HL-60 (cell line): ENCODE data around the gene REEP3.

Experiments used
- DNase-seq, 2 experiments: peaks; one replicate each; pipeline ENCODE4 v3.0.0-alpha.2; 2010 to 2020; ENCODE audit warnings: low read depth in 1 of 2, low spot score in 1 of 2
- H3K27ac ChIP-seq: fragments of 250-450 bp; sonication (Bioruptor Pico); replicated peaks from 2 replicates; pipeline ENCODE4 v1.5.1; 2020; ENCODE audit warnings: mild to moderate bottlenecking, moderate library complexity
- H3K27me3 ChIP-seq: fragments of 250-450 bp; sonication (Bioruptor Pico); 2 replicates; pipeline ENCODE4 v1.5.1; 2021; ENCODE audit warnings: mild to moderate bottlenecking, moderate library complexity; ENCODE audit not compliant: insufficient read depth, poor library complexity, severe bottlenecking
- H3K4me3 ChIP-seq: replicated peaks from 2 replicates; pipeline ENCODE4 v1.5.1; 2011; ENCODE audit warnings: mild to moderate bottlenecking, control low read depth, low read length; ENCODE audit not compliant: insufficient read depth
- GABPA ChIP-seq: IDR thresholded peaks from 2 replicates; pipeline ENCODE4 v1.6.1; 2012; ENCODE audit warnings: low read depth
- POLR2AphosphoS5 ChIP-seq: IDR thresholded peaks from 2 replicates; pipeline ENCODE4 v1.6.1; 2012; ENCODE audit warnings: low read depth
- SPI1 ChIP-seq: IDR thresholded peaks from 2 replicates; pipeline ENCODE4 v1.6.1; 2012; ENCODE audit warnings: low read depth, mild to moderate bottlenecking, borderline replicate concordance
- TF ChIP-seq, protein P1 (sequence below): IDR thresholded peaks from one replicate; pipeline ENCODE4 v1.5.1; 2011; ENCODE audit warnings: low read length, control low read depth, inconsistent platforms; ENCODE audit not compliant: insufficient read depth
- TF ChIP-seq, protein P2 (sequence below): IDR thresholded peaks from 2 replicates; pipeline ENCODE4 v1.6.1; 2012; ENCODE audit warnings: low read depth; ENCODE audit not compliant: insufficient replicate concordance

The REEP3 gene

GRCh38 chr10:63522277-63522687 is 1.1 kb downstream of the REEP3 start:
- H3K27me3 ChIP-seq: no peaks in the 10 kb centered on the region
- TF ChIP-seq, protein P1, sequence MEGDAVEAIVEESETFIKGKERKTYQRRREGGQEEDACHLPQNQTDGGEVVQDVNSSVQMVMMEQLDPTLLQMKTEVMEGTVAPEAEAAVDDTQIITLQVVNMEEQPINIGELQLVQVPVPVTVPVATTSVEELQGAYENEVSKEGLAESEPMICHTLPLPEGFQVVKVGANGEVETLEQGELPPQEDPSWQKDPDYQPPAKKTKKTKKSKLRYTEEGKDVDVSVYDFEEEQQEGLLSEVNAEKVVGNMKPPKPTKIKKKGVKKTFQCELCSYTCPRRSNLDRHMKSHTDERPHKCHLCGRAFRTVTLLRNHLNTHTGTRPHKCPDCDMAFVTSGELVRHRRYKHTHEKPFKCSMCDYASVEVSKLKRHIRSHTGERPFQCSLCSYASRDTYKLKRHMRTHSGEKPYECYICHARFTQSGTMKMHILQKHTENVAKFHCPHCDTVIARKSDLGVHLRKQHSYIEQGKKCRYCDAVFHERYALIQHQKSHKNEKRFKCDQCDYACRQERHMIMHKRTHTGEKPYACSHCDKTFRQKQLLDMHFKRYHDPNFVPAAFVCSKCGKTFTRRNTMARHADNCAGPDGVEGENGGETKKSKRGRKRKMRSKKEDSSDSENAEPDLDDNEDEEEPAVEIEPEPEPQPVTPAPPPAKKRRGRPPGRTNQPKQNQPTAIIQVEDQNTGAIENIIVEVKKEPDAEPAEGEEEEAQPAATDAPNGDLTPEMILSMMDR: no peak
- TF ChIP-seq, protein P2, sequence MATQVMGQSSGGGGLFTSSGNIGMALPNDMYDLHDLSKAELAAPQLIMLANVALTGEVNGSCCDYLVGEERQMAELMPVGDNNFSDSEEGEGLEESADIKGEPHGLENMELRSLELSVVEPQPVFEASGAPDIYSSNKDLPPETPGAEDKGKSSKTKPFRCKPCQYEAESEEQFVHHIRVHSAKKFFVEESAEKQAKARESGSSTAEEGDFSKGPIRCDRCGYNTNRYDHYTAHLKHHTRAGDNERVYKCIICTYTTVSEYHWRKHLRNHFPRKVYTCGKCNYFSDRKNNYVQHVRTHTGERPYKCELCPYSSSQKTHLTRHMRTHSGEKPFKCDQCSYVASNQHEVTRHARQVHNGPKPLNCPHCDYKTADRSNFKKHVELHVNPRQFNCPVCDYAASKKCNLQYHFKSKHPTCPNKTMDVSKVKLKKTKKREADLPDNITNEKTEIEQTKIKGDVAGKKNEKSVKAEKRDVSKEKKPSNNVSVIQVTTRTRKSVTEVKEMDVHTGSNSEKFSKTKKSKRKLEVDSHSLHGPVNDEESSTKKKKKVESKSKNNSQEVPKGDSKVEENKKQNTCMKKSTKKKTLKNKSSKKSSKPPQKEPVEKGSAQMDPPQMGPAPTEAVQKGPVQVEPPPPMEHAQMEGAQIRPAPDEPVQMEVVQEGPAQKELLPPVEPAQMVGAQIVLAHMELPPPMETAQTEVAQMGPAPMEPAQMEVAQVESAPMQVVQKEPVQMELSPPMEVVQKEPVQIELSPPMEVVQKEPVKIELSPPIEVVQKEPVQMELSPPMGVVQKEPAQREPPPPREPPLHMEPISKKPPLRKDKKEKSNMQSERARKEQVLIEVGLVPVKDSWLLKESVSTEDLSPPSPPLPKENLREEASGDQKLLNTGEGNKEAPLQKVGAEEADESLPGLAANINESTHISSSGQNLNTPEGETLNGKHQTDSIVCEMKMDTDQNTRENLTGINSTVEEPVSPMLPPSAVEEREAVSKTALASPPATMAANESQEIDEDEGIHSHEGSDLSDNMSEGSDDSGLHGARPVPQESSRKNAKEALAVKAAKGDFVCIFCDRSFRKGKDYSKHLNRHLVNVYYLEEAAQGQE: no peak
- TF ChIP-seq GABPA (no peak), POLR2AphosphoS5 (no peak), SPI1 (no peak)
- H3K4me3 ChIP-seq: peak overlapping the region; percentile 61
- DNase-seq: no peak
- H3K27ac ChIP-seq: peak overlapping the region; percentile 96

- no peak for TF ChIP-seq GABPA
- no peak for TF ChIP-seq SPI1
- TF ChIP-seq, protein P1: no peak
- TF ChIP-seq, protein P2: no peak
- no peak for TF ChIP-seq POLR2AphosphoS5
- Histone ChIP-seq H3K27me3 (no peaks in the 10 kb centered on the region), H3K4me3 (no peak overlapping the region)
These were observed 1.8 kb downstream of the REEP3 start for GRCh38 chr10:63522995-63523394.

GRCh38 chr10:63525021-63525420 is 3.8 kb downstream of the REEP3 start:
- Histone ChIP-seq H3K4me3 (no peak overlapping the region), H3K27ac (no peak overlapping the region), H3K27me3 (no peaks in the 10 kb centered on the region)
- DNase-seq: no peak
- TF ChIP-seq, protein P1: no peak
- TF ChIP-seq SPI1 (no peak), POLR2AphosphoS5 (no peak), GABPA (no peak)
- TF ChIP-seq, protein P2: no peak

More at GRCh38 chr10:63522995-63523394, 1.8 kb downstream of the REEP3 start:
- no peak for DNase-seq
- H3K27ac ChIP-seq: no peak overlapping the region
